K562 (cell line): Measurements from ENCODE around the gene NTRK2. TPM values are rescaled to one million over a fixed set of nuclear protein-coding genes. Genes with fewer than 3 reads are reported as not detected.

Experiments used
- ATAC-seq: fragments of 200-7000 bp; cut with Tn5 transposase; 3 replicates; pipeline ENCODE4 v1.9.1; 2020; ENCODE audit warnings: moderate library complexity
- BruUV-seq: library from RNA; stranded (reverse); fragments of 400-500 nt; replicated peaks from 2 replicates; lab custom pipeline; 2021; lab: Mats Ljungman, UMichigan
- CTCF ChIA-PET: fragments of 300-600 bp; formaldehyde crosslinking; extraction: SDS; loops from one replicate; lab custom pipeline; 2021; ENCODE audit warnings: low intra/inter-chr PET ratio; lab: Yijun Ruan, JAX
- POLR2A ChIA-PET: fragments of 300-600, 350-650 bp; sonication (Branson Sonifier 250); formaldehyde crosslinking; extraction: SDS; loops from one replicate; lab custom pipeline; 2021; ENCODE audit warnings: antibody characterized with exemption, inconsistent platforms; lab: Yijun Ruan, JAX
- DNase-seq, 4 experiments: peaks; one replicate each; pipeline versions ENCODE4 v3.0.0 to v3.0.0-alpha.2; 2011 to 2018; ENCODE audit warnings: low spot score in 3 of 4, mixed read lengths in 3 of 4; ENCODE audit errors: extremely low read depth in 1 of 4
- FAIRE-seq: peaks from 2 replicates; lab custom pipeline; 2011; peaks lifted over from hg19 to GRCh38; lab: Jason Lieb, UNC
- H2AFZ ChIP-seq: 2 replicates; pipeline ENCODE4 v1.6.0; 2011; ENCODE audit warnings: low read depth, low read length, control low read depth, inconsistent platforms
- H3K27ac ChIP-seq: fragments of 200-600 bp; 3 replicates; pipeline ENCODE4 v1.8.0; 2011; ENCODE audit warnings: low read depth, mild to moderate bottlenecking, control low read depth, inconsistent platforms, low read length, moderate library complexity, mixed read lengths; ENCODE audit errors: extremely low read depth
- H3K27me3 ChIP-seq, 2 experiments: fragments of 300-600 bp in 1 of 2; 2 replicates in 1 of 2; 3 replicates in 1 of 2; pipeline versions ENCODE4 v1.6.0 to v1.8.0; 2011; ENCODE audit warnings: inconsistent platforms in 2 of 2, low read length in 2 of 2, mild to moderate bottlenecking in 1 of 2, mixed read lengths in 1 of 2, moderate library complexity in 1 of 2; ENCODE audit not compliant: control insufficient read depth in 2 of 2, insufficient read depth in 2 of 2
- H3K36me3 ChIP-seq: fragments of 300-600 bp; 3 replicates; pipeline ENCODE4 v1.8.0; 2011; ENCODE audit warnings: mild to moderate bottlenecking, low read length, inconsistent platforms; ENCODE audit not compliant: control insufficient read depth, insufficient read depth
- H3K4me1 ChIP-seq, 2 experiments: fragments of 200-600 bp in 1 of 2; replicated peaks in 1 of 2; 2 replicates in 1 of 2; 3 replicates in 1 of 2; pipeline versions ENCODE4 v1.5.1 to v1.8.0; 2011; ENCODE audit warnings: inconsistent platforms in 2 of 2, low read length in 2 of 2, mild to moderate bottlenecking in 1 of 2, mixed read lengths in 1 of 2, moderate library complexity in 1 of 2; ENCODE audit not compliant: control insufficient read depth in 2 of 2, insufficient read depth in 2 of 2
- H3K4me2 ChIP-seq: 2 replicates; pipeline ENCODE4 v1.6.1; 2011; ENCODE audit warnings: low read length, control low read depth, inconsistent platforms, mixed read lengths; ENCODE audit not compliant: insufficient read depth
- H3K4me3 ChIP-seq: fragments of 200-600 bp; sonication (generic), shearing (Covaris generic); 2 replicates; pipeline ENCODE4 v1.5.1; 2016; ENCODE audit warnings: control low read depth, inconsistent platforms
- H3K79me2 ChIP-seq: fragments of 200-600 bp; 3 replicates; pipeline ENCODE4 v1.8.0; 2011; ENCODE audit warnings: low read length, inconsistent platforms; ENCODE audit not compliant: control insufficient read depth, insufficient read depth
- H3K9ac ChIP-seq, 2 experiments: 2 replicates each; pipeline versions ENCODE4 v1.6.0 to v1.6.1; 2011; ENCODE audit warnings: low read depth in 2 of 2, low read length in 2 of 2, control low read depth in 1 of 2, inconsistent platforms in 1 of 2, mild to moderate bottlenecking in 1 of 2, mixed read lengths in 1 of 2; ENCODE audit not compliant: insufficient read depth in 1 of 2
- H3K9me1 ChIP-seq: one replicate; pipeline ENCODE4 v1.6.0; 2011; ENCODE audit warnings: inconsistent platforms, mild to moderate bottlenecking, low read length, moderate library complexity; ENCODE audit not compliant: control insufficient read depth, insufficient read depth
- H3K9me3 ChIP-seq: replicated peaks from 2 replicates; pipeline ENCODE4 v1.5.1; 2011; ENCODE audit warnings: low read depth, low read length, inconsistent platforms; ENCODE audit not compliant: control insufficient read depth, insufficient read depth
- H4K20me1 ChIP-seq: replicated peaks from 2 replicates; pipeline ENCODE4 v1.6.1; 2011; ENCODE audit warnings: low read length, inconsistent platforms, mixed read lengths; ENCODE audit not compliant: control insufficient read depth, insufficient read depth
- GABPA ChIP-seq: fragments of 200-800 bp; sonication (Bioruptor generic); conservative IDR thresholded peaks from 2 replicates; pipeline ENCODE4 v1.6.1; 2016; ENCODE audit warnings: low read depth, missing genetic modification characterization, missing compliant biosample characterization
- HES1 ChIP-seq: fragments of 450-650 bp; IDR thresholded peaks from 2 replicates; pipeline ENCODE4 v1.6.1; 2016; ENCODE audit warnings: low read depth, mild to moderate bottlenecking, moderate library complexity
- ZC3H8 ChIP-seq: fragments of 450-650 bp; IDR thresholded peaks from 2 replicates; pipeline ENCODE4 v1.6.1; 2017
- ZNF507 ChIP-seq: conservative IDR thresholded peaks from 2 replicates; pipeline ENCODE4 v1.6.1; 2017; ENCODE audit warnings: missing genetic modification characterization, missing compliant biosample characterization
- ZNF511 ChIP-seq: sonication (generic); formaldehyde crosslinking; IDR thresholded peaks from 2 replicates; pipeline ENCODE4 v1.8.0; 2022; ENCODE audit warnings: mild to moderate bottlenecking, missing genetic modification reagents
- ZZZ3 ChIP-seq: fragments of 450-650 bp; IDR thresholded peaks from 2 replicates; pipeline ENCODE4 v1.6.1; 2016; ENCODE audit warnings: antibody characterized with exemption, mild to moderate bottlenecking, moderate library complexity
- WGBS: fragments of 100-300 bp; shearing (Covaris generic); methylation state at CpG from one replicate; pipeline ENCODE4 v1.1.6; 2016; ENCODE audit warnings: low coverage, mixed read lengths; ENCODE audit not compliant: insufficient coverage; ENCODE audit errors: missing lambda C conversion rate; 5-methylcytosine and 5-hydroxymethylcytosine counted together
- in situ Hi-C: fragments of 300-500 bp; cut with MboI; formaldehyde crosslinking; loops from 4 replicates; pipeline ENCODE4 v1.15.0; 2018; ENCODE audit warnings: inconsistent platforms, mixed read lengths
- intact Hi-C: fragments of 100-400 bp; cut with micrococcal nuclease; formaldehyde crosslinking; loops from 2 replicates; pipeline ENCODE4 v1.14.2; 2022
- polyA plus RNA-seq, 8 experiments: library from polyadenylated mRNA; depleted of rRNA in 4 of 8; stranded (reverse) in 5 of 8; unstranded in 3 of 8; fragments of >200 nt; fragmentation: Nextera tagmentation in 2 of 8; fragmentation: Illumina TruSeq in 1 of 8; extraction: Ambion mirVana in 2 of 8; extraction: Trizol in 1 of 8; gene quantifications; 2 replicates each; pipeline versions ENCODE4 v1.2.1 to v1.2.3, GENCODE V29; 2011 to 2014; ENCODE audit warnings: inconsistent platforms in 1 of 8, missing spikeins in 1 of 8
- total RNA-seq, 7 experiments: library from RNA; depleted of rRNA in 6 of 7; stranded (reverse); fragments of >200 nt in 6 of 7; fragmentation: Illumina TruSeq in 2 of 7; extraction: Trizol in 2 of 7; gene quantifications; 2 replicates each; pipeline versions ENCODE4 v1.2.1 to v1.2.3, GENCODE V29; 2011 to 2021; ENCODE audit warnings: low replicate concordance in 1 of 7

NTRK2 gene
- total and polyA plus RNA-seq, 9 of the 15 experiments (the other 6 are each of a cell fraction or from before 2014, with no cell fraction given) = not detected

DNA sequence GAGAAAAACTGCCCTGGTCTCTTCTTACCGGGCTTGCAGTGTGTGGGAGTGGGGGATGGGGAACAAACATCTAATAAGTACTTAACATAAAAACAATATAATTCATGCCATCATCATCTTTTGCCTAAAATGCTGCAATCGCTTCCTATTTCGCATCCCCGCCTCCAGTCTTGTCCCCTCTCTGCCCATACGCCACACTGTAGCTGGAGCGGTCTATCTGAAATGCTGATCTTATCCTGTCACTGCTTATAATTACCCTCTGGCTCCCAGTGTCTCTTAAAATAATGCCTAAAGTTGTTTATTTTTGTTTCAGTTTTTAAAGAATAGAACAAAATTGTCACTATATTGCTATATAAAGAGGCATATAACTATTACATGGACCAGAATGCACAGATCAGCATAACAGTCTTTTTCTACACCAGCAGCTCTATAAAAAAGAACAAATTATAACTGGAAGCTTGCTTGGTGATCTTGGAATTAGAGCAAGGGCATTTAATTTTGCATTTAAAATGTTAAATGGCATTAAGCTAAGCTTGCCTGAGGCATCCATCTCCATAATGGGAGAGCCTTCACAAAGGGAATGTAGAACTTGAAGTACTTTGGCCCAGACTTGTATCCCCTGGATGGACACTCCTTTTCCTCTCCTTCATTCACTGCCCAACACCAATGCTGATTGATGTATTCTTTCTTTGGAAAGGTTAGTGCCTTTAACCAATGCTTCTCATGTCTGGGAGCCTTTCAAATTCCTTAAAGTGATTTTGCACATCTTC, 12.2 kb downstream of the NTRK2 start:
- Histone ChIP-seq H4K20me1 (no peaks in the 10 kb centered on the region), H2AFZ (no peak overlapping the region), H3K27me3 (no peaks in the 10 kb centered on the region), H3K9me1 (no peaks in the 10 kb centered on the region), H3K9me3 (no peaks in the 10 kb centered on the region), H3K4me1 (no peaks in the 10 kb centered on the region), H3K27ac (no peak overlapping the region), H3K79me2 (no peaks in the 10 kb centered on the region), H3K4me3 (no peak overlapping the region), H3K36me3 (no peaks in the 10 kb centered on the region), H3K4me2 (no peak overlapping the region), H3K9ac (no peak overlapping the region)
- DNase-seq (no peak), FAIRE-seq (no peak), ATAC-seq (no peak)
- in situ Hi-C loops = no loop called here
- 1% methylated on average over 6 of the region's 6 CpGs for WGBS
- BruUV-seq = no TSS peak
- POLR2A ChIA-PET = no interaction called here
- TF ChIP-seq GABPA (tag) (no peak), ZC3H8 (no peak), ZNF507 (tag) (no peak), ZNF511 (CRISPR knock-in tag) (no peak), ZZZ3 (no peak), HES1 (no peak)
- intact Hi-C loops = no loop called here
- CTCF ChIA-PET = no interaction called here
